Measurements from ENCODE around the gene FLNB. TPM values are rescaled to one million over a fixed set of nuclear protein-coding genes. Genes with fewer than 3 reads are reported as not detected.

FLNB gene
- total and polyA plus RNA-seq, 9 of the 15 experiments (the other 6 are each of a cell fraction or from before 2014, with no cell fraction given): 9.4 to 48.1 (median 25.6) TPM

GRCh38 chr3:58009749-58010535, 1.7 kb downstream of the FLNB start:
- FAIRE-seq: peak; percentile 26
- Histone ChIP-seq H3K4me2 (ENCODE audit: insufficient read depth, low read length) (peak overlapping the region; percentile 99), H3K36me3 (ENCODE audit: control insufficient read depth, insufficient read depth, low read length) (no peaks in the 10 kb centered on the region), H3K27ac (ENCODE audit: extremely low read depth, low read depth, low read length) (no peak overlapping the region; the same call in 2 of the 3 replicates), H3K9ac (ENCODE audit: insufficient read depth in 1 of 2, low read depth in 2 of 2, low read length in 2 of 2) (peak overlapping the region; percentile 86 to 97; a peak in 2 of 4 replicates), H2AFZ (ENCODE audit: low read depth, low read length) (no peak overlapping the region), H3K4me3 (peak overlapping the region; percentile 83), H3K79me2 (ENCODE audit: control insufficient read depth, insufficient read depth, low read length) (peaks cover 57% of the 10 kb centered on the region), H3K9me1 (ENCODE audit: control insufficient read depth, insufficient read depth, low read length) (no peaks in the 10 kb centered on the region), H3K9me3 (replicated peaks; ENCODE audit: control insufficient read depth, insufficient read depth, low read depth, low read length) (no peaks in the 10 kb centered on the region), H4K20me1 (replicated peaks; ENCODE audit: control insufficient read depth, insufficient read depth, low read length) (peaks cover 12% of the 10 kb centered on the region; the same call in 1 of the 2 replicates), H3K27me3 (ENCODE audit: control insufficient read depth in 2 of 2, insufficient read depth in 2 of 2, low read length in 2 of 2) (no peaks in the 10 kb centered on the region), H3K4me1 (replicated peaks in 1 of 2; ENCODE audit: control insufficient read depth in 2 of 2, insufficient read depth in 2 of 2, low read length in 2 of 2) (peaks cover 2 to 20% of the 10 kb centered on the region in 2 experiments; a peak in 4 of 5 replicates)
- in situ Hi-C loops (cut with MboI): loop anchor here (10.0 to 25.0 kb wide), 2 partner anchors 152 to 295 kb away; partner anchors contain the start of genes HTD2 and RPP14
- intact Hi-C loops (cut with micrococcal nuclease): loop anchor here (5.0 to 10.0 kb wide), 2 partner anchors 48 to 145 kb away; no protein-coding TSS in a partner anchor
- CTCF ChIA-PET (ENCODE audit: low intra/inter-chr PET ratio): no interaction called here
- TF ChIP-seq EGR1 (conservative IDR thresholded peaks at IDR 0.05) (peak; percentile 33), CREM (IDR thresholded peaks at IDR 0.05; ENCODE audit: low read depth) (0 out of 2 replicates have a peak, but pooled peaks have one; percentile 7), ZNF512 (tag; IDR thresholded peaks at IDR 0.05) (no peak), ZNF3 (CRISPR knock-in tag; IDR thresholded peaks at IDR 0.05) (no peak), KDM1A (IDR thresholded peaks at IDR 0.05) (peak in 1 of 2 experiments; percentile 62; a peak in 2 of 4 replicates), PRDM10 (IDR thresholded peaks at IDR 0.05; ENCODE audit: partially characterized antibody) (peak; percentile 48), POU5F1 (IDR thresholded peaks at IDR 0.05; ENCODE audit: borderline replicate concordance, low read depth, low read length, partially characterized antibody) (peak; percentile 2)
- POLR2A ChIA-PET: interaction anchor here (1.3 to 1.7 kb wide), 2 partner anchors 10 to 50 kb away, joined by 4 to 11 read pairs; no protein-coding TSS in a partner anchor
- WGBS (ENCODE audit: insufficient coverage, low coverage, missing lambda C conversion rate): 40% methylated on average over 5 of the region's 6 CpGs
- peak; percentile 3; the same call in 1 of the 3 replicates for ATAC-seq
- peak in 1 of 4 experiments; percentile 20 for DNase-seq (ENCODE audit: extremely low read depth in 1 of 4, low spot score in 3 of 4)
- BruUV-seq (replicated peaks): no TSS peak

All from K562 (cell line).